ENCODE data around the gene RGS13. TPM values are rescaled to one million over a fixed set of nuclear protein-coding genes. Genes with fewer than 3 reads are reported as not detected.

The RGS13 gene
- total and polyA plus RNA-seq, 2 experiments from 2014 or later: not detected

DNA sequence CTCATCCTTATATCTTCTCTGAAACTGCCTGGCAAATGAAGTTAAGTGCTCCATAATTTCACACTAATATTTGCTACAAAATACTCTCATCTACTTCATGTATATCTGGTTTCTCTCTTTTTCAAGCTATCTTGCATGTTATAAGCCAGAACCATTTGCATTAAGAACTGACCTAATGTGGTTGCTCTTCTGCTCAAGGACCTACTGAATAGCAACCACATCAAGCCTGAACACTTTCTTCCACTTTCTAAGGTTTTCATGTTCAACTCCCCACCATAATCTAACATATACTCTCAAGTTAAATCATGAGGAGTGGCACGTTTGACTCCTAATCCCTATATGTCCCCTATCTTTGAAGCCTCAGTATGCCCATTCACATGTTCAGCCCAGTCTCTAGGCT, 33.2 kb upstream of the RGS13 start:
- Mint-ChIP-seq H3K9me3 (no peaks in the 10 kb centered on the region), H3K27me3 (ENCODE audit: insufficient read depth, low read depth, poor library complexity) (no peaks in the 10 kb centered on the region), H3K4me1 (no peaks in the 10 kb centered on the region), H3K27ac (no peak overlapping the region), H3K36me3 (ENCODE audit: low read depth) (no peaks in the 10 kb centered on the region), H3K4me3 (no peak overlapping the region)
- no peaks in the 10 kb centered on the region for H4K20me1 ChIP-seq (replicated peaks; ENCODE audit: insufficient read depth)
- H3F3A ChIP-seq (replicated peaks; ENCODE audit: low read depth): no peaks in the 10 kb centered on the region
- no peaks in the 10 kb centered on the region for H3K27me3 ChIP-seq (ENCODE audit: insufficient read depth)
- DNase-seq (ENCODE audit: low spot score): no peak
- no peaks in the 10 kb centered on the region for H3K36me3 ChIP-seq (ENCODE audit: insufficient read depth)
- H3K4me1 ChIP-seq (ENCODE audit: insufficient read depth): no peaks in the 10 kb centered on the region
- no peak overlapping the region for H3K4me2 ChIP-seq
- no peaks in the 10 kb centered on the region for H3K79me2 ChIP-seq (replicated peaks; ENCODE audit: insufficient read depth)
- no peaks in the 10 kb centered on the region for H3K9me2 ChIP-seq (ENCODE audit: insufficient read depth)
- H2AFZ ChIP-seq: peak overlapping the region; percentile 45; the same call in 1 of the 2 replicates
- no peak overlapping the region for H3K4me3 ChIP-seq
- ATAC-seq: no peak
- TF ChIP-seq POLR2AphosphoS5 (IDR thresholded peaks at IDR 0.05; ENCODE audit: low read depth) (no peak), STAT1 (IDR thresholded peaks at IDR 0.05; ENCODE audit: unreplicated experiment) (no peak), CREB1 (CRISPR knock-in tag; IDR thresholded peaks at IDR 0.05; ENCODE audit: low read depth) (no peak), NANOG (IDR thresholded peaks at IDR 0.05; ENCODE audit: borderline replicate concordance) (no peak), ZNF331 (CRISPR knock-in tag; IDR thresholded peaks at IDR 0.05; ENCODE audit: low read depth) (no peak), EZH2 (IDR thresholded peaks at IDR 0.05; ENCODE audit: low read depth, unreplicated experiment) (no peak), ZNF114 (CRISPR knock-in tag; IDR thresholded peaks at IDR 0.05) (no peak), REST (IDR thresholded peaks at IDR 0.05; ENCODE audit: unreplicated experiment) (no peak), EZH2phosphoT487 (IDR thresholded peaks at IDR 0.05; ENCODE audit: unreplicated experiment) (no peak), ETS1 (IDR thresholded peaks at IDR 0.05) (no peak)
- H3K27ac ChIP-seq (ENCODE audit: low read depth): no peak overlapping the region

- H3K4me1 ChIP-seq (ENCODE audit: insufficient read depth): no peaks in the 10 kb centered on the region
- no peak overlapping the region for H3K4me3 ChIP-seq
- TF ChIP-seq ZNF114 (CRISPR knock-in tag; IDR thresholded peaks at IDR 0.05) (no peak), CTCF (conservative IDR thresholded peaks at IDR 0.05; ENCODE audit: low read depth in 2 of 2) (no peak), CREB1 (CRISPR knock-in tag; IDR thresholded peaks at IDR 0.05; ENCODE audit: low read depth) (no peak)
- DNase-seq (ENCODE audit: low spot score): no peak
- no peaks in the 10 kb centered on the region for H3K9me3 Mint-ChIP-seq
- no peaks in the 10 kb centered on the region for H3K79me2 ChIP-seq (replicated peaks; ENCODE audit: insufficient read depth)
- no peak overlapping the region for H3K4me2 ChIP-seq
- no peaks in the 10 kb centered on the region for H4K20me1 ChIP-seq (replicated peaks; ENCODE audit: insufficient read depth)
- H3K27me3 ChIP-seq (ENCODE audit: insufficient read depth): no peaks in the 10 kb centered on the region
- no peaks in the 10 kb centered on the region for H3F3A ChIP-seq (replicated peaks; ENCODE audit: low read depth)
- no peak for ATAC-seq
- no peak overlapping the region for H3K27ac ChIP-seq (ENCODE audit: low read depth)
- H3K27ac Mint-ChIP-seq: no peak overlapping the region
- no peaks in the 10 kb centered on the region for H3K36me3 Mint-ChIP-seq (ENCODE audit: low read depth)
- H3K36me3 ChIP-seq (ENCODE audit: insufficient read depth): no peaks in the 10 kb centered on the region
- H3K4me1 Mint-ChIP-seq: no peaks in the 10 kb centered on the region
- H3K4me3 Mint-ChIP-seq: no peak overlapping the region
- H3K9me2 ChIP-seq (ENCODE audit: insufficient read depth): no peaks in the 10 kb centered on the region
- no peaks in the 10 kb centered on the region for H3K27me3 Mint-ChIP-seq (ENCODE audit: insufficient read depth, low read depth, poor library complexity)
- peak overlapping the region; percentile 45; the same call in 1 of the 2 replicates for H2AFZ ChIP-seq
These were observed 32.6 kb upstream of the RGS13 start for GRCh38 chr1:192603218-192603787.
